Retinal pigment epithelial cell (primary cell): Measurements from ENCODE around the gene KCNQ1.

ENCODE experiments used
- DNase-seq: peaks from one replicate; pipeline ENCODE4 v3.0.0-alpha.2; 2010; ENCODE audit warnings: low read depth
- H3K4me3 ChIP-seq: 2 replicates; pipeline ENCODE4 v1.5.1; 2011; ENCODE audit warnings: mild to moderate bottlenecking, low read length, control low read depth, moderate library complexity
- CTCF ChIP-seq: conservative IDR thresholded peaks from 2 replicates; pipeline ENCODE4 v1.5.1; 2011; ENCODE audit warnings: low read depth, low read length, control low read depth, inconsistent platforms

Gene KCNQ1

GRCh38 chr11:2445746-2446551 lies 1.1 kb downstream of the KCNQ1 start:
- no peak for DNase-seq
- no peak overlapping the region for H3K4me3 ChIP-seq
- no peak for TF ChIP-seq CTCF

- DNase-seq: no peak
- TF ChIP-seq CTCF: no peak
- H3K4me3 ChIP-seq: no peak overlapping the region
These were observed 1.9 kb downstream of the KCNQ1 start for GRCh38 chr11:2446590-2447252.

GRCh38 chr11:2447253-2447950 lies 2.6 kb downstream of the KCNQ1 start:
- no peak for DNase-seq
- TF ChIP-seq CTCF: no peak
- H3K4me3 ChIP-seq: no peak overlapping the region

- H3K4me3 ChIP-seq: no peak overlapping the region
- TF ChIP-seq CTCF: no peak
- no peak for DNase-seq
These were observed 3.3 kb downstream of the KCNQ1 start for GRCh38 chr11:2447951-2448650.

- H3K4me3 ChIP-seq: no peak overlapping the region
- no peak for DNase-seq
- no peak for TF ChIP-seq CTCF
These were observed 4.1 kb downstream of the KCNQ1 start for GRCh38 chr11:2448661-2449547.

GRCh38 chr11:2449548-2450320 lies 4.9 kb downstream of the KCNQ1 start:
- TF ChIP-seq CTCF: no peak
- no peak overlapping the region for H3K4me3 ChIP-seq
- no peak for DNase-seq
